Ovary (tissue), 9 donors: ENCODE results near the gene SCUBE3. TPM values are rescaled to one million over a fixed set of nuclear protein-coding genes. Genes with fewer than 3 reads are reported as not detected.

Experiments used
- DNase-seq, 5 donors: peaks; one replicate each; pipeline ENCODE4 v3.0.0-alpha.2; 2019 to 2020
- H3K27ac ChIP-seq, 2 donors: fragments of 200-600 bp; one replicate each; pipeline versions ENCODE4 v1.5.1 to v1.8.0; 2019 to 2022
- H3K27me3 ChIP-seq: fragments of 200-600 bp; one replicate; pipeline ENCODE4 v1.8.0; 2022
- H3K36me3 ChIP-seq: fragments of 200-600 bp; sonication (generic); one replicate; pipeline ENCODE4 v1.5.1; 2019
- H3K4me1 ChIP-seq: one replicate; pipeline ENCODE4 v1.8.1; 2013; ENCODE audit warnings: mild to moderate bottlenecking, moderate library complexity; ENCODE audit not compliant: insufficient read depth
- H3K4me3 ChIP-seq: fragments of 200-600 bp; sonication (generic); one replicate; pipeline ENCODE4 v1.5.1; 2017
- H3K9me3 ChIP-seq, 2 donors: fragments of 200-600 bp in 1 of 2; sonication (generic) in 1 of 2; one replicate each; pipeline versions ENCODE4 v1.5.1 to v1.8.1; 2013 to 2019; ENCODE audit warnings: mild to moderate bottlenecking in 1 of 2, moderate library complexity in 1 of 2
- EP300 ChIP-seq: sonication (generic); formaldehyde crosslinking; IDR thresholded peaks from one replicate; pipeline ENCODE4 v1.6.1; 2017; ENCODE audit warnings: antibody characterized with exemption
- POLR2A ChIP-seq: fragments of 450-650 bp; IDR thresholded peaks from one replicate; pipeline ENCODE4 v1.6.1; 2017; ENCODE audit warnings: antibody characterized with exemption, mild to moderate bottlenecking, moderate library complexity
- WGBS, 3 donors: extraction: QIAGEN DNeasy Blood & Tissue Kit in 1 of 3; methylation state at CpG; one replicate each; pipeline versions ENCODE4 v1.1.5 to v1.1.7; 2013 to 2017; 5-methylcytosine and 5-hydroxymethylcytosine counted together
- intact Hi-C, 4 donors: fragments of 100-400 bp; cut with DNase I; formaldehyde crosslinking; loops; one replicate each; pipeline versions ENCODE4 v1.11.0 to v1.15.1; 2022 to 2023
- polyA plus RNA-seq, 2 donors: library from polyadenylated mRNA; stranded (reverse); fragments of 200-250 nt in 1 of 2; fragments of 350-450 nt in 1 of 2; fragmentation: Illumina TruSeq in 1 of 2; extraction: RNeasy Lipid Tissue Mini Kit (QIAGEN cat#74804) in 1 of 2; gene quantifications; one replicate each; pipeline ENCODE4 v1.2.3, GENCODE V29; 2013 to 2014
- total RNA-seq, 7 donors: library from RNA; depleted of rRNA in 2 of 7; stranded (reverse); fragments of >200 nt in 2 of 7; fragmentation: NEBNext Ultra II Directional in 3 of 7; extraction: Animal tissue kit (Norgen Biotek cat#: 25700) in 3 of 7; gene quantifications; one replicate each; pipeline versions ENCODE4 v1.1.0 to v1.2.4, GENCODE V29; 2016 to 2023
- TF ChIP-seq, protein P1 (sequence below), 3 donors: fragments of 450-650 bp in 2 of 3; fragments of 200-600 bp in 1 of 3; IDR thresholded peaks; one replicate each; pipeline versions ENCODE4 v1.5.1 to v1.8.0; 2016 to 2022; ENCODE audit warnings: antibody characterized with exemption in 3 of 3, mild to moderate bottlenecking in 1 of 3
- donor health status: DM: no; HTN: no; CAD: no; lungs with moderate emphysema.
- donor health status: DM: no; HTN: no; CAD: no.
- donor health status: Bipolar disorder and iron deficiency.
- donor health status: DM: yes; HTN: yes; CAD: no.
- donor health status: DM: no; HTN: no; CAD: no.
- donor health status: DM: yes; HTN: yes; CAD: no.

Gene SCUBE3
- total and polyA plus RNA-seq, 9 donors, result 0.08 to 3.1 (median 0.18) TPM; not detected in 1

DNA sequence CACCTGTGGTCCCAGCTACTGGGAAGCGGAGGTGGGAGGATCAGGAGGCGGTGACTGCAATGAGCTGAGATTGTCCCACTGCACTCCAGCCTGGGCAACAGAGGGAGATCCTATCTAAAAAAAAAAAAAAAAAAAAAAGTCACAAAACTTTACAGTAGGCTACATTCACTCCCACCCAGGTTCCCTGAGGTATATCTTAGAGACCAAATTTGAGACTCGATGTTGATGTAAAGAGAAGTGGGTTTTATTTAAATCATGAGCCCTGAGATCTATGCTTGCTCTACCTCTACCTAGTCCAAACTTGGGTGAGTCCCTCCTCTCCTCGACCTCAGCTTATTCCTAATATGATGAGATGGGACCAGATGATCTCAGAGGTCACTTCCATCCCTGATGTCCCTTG is 75.1 kb downstream of the SCUBE3 start:
- no peaks in the 10 kb centered on the region for H3K9me3 ChIP-seq
- no peak overlapping the region for H3K27ac ChIP-seq
- no peak overlapping the region for H3K4me3 ChIP-seq
- peaks cover 2% of the 10 kb centered on the region for H3K36me3 ChIP-seq
- no peaks in the 10 kb centered on the region for H3K27me3 ChIP-seq
- WGBS, 3 donors, result 71 to 73% (median 73%) methylated on average over 4 of the region's 4 CpGs
- DNase-seq, result no peak
- TF ChIP-seq POLR2A, result no peak
- no peak for TF ChIP-seq EP300
- TF ChIP-seq, protein P1, sequence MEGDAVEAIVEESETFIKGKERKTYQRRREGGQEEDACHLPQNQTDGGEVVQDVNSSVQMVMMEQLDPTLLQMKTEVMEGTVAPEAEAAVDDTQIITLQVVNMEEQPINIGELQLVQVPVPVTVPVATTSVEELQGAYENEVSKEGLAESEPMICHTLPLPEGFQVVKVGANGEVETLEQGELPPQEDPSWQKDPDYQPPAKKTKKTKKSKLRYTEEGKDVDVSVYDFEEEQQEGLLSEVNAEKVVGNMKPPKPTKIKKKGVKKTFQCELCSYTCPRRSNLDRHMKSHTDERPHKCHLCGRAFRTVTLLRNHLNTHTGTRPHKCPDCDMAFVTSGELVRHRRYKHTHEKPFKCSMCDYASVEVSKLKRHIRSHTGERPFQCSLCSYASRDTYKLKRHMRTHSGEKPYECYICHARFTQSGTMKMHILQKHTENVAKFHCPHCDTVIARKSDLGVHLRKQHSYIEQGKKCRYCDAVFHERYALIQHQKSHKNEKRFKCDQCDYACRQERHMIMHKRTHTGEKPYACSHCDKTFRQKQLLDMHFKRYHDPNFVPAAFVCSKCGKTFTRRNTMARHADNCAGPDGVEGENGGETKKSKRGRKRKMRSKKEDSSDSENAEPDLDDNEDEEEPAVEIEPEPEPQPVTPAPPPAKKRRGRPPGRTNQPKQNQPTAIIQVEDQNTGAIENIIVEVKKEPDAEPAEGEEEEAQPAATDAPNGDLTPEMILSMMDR (IDR thresholded peaks at IDR 0.05), result no peak
- intact Hi-C loops, result no loop called here
- H3K4me1 ChIP-seq, result no peaks in the 10 kb centered on the region

DNA sequence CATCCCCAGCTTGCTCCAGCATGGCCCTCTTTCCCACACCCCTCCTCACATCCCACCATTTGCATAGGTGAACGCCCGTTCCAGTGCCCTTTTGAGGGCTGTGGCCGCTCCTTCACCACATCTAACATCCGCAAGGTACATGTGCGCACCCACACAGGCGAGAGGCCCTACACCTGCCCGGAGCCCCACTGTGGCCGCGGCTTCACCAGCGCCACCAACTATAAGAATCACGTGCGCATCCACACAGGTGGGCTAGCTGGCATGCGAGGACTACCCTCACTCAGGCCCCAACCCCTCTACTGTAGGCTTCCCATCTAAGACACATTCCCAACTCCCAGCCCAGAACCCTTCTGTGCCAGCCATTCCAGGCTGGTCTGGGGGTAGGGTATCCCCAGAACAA is 77.7 kb downstream of the SCUBE3 start:
- no peaks in the 10 kb centered on the region for H3K4me1 ChIP-seq
- H3K27me3 ChIP-seq, result no peaks in the 10 kb centered on the region
- WGBS, 3 donors, result 95 to 96% (median 95%) methylated on average over 13 of the region's 13 CpGs
- DNase-seq, result no peak
- H3K36me3 ChIP-seq, result no peaks in the 10 kb centered on the region
- H3K4me3 ChIP-seq, result no peak overlapping the region
- TF ChIP-seq EP300 (no peak), POLR2A (no peak)
- TF ChIP-seq, protein P1 (IDR thresholded peaks at IDR 0.05), result no peak
- no peak overlapping the region for H3K27ac ChIP-seq
- intact Hi-C loops, result no loop called here
- H3K9me3 ChIP-seq, result no peaks in the 10 kb centered on the region

DNA sequence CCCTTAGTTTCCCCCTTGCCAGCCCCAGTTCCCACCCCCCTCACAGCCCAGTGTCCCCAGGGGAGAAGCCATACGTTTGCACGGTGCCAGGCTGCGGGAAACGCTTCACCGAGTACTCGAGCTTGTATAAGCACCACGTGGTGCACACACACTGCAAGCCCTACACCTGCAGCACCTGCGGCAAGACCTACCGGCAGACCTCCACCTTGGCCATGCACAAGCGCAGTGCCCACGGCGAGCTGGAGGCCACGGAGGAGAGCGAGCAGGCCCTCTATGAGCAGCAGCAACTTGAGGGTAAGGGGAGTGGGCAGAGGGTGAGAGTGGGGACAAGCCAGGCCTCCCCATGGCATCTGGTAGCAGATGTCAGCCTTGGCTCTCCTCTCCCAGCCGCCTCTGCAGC is 78.7 kb downstream of the SCUBE3 start:
- H3K27ac ChIP-seq, result no peak overlapping the region
- WGBS, 3 donors, result 72 to 77% (median 75%) methylated on average over 15 of the region's 15 CpGs
- H3K4me3 ChIP-seq, result no peak overlapping the region
- no peaks in the 10 kb centered on the region for H3K36me3 ChIP-seq
- H3K4me1 ChIP-seq, result no peaks in the 10 kb centered on the region
- TF ChIP-seq, protein P1 (IDR thresholded peaks at IDR 0.05), result no peak
- TF ChIP-seq POLR2A, result no peak
- no peak for TF ChIP-seq EP300
- intact Hi-C loops, result no loop called here
- DNase-seq, result no peak
- H3K9me3 ChIP-seq, result no peaks in the 10 kb centered on the region
- no peaks in the 10 kb centered on the region for H3K27me3 ChIP-seq

DNA sequence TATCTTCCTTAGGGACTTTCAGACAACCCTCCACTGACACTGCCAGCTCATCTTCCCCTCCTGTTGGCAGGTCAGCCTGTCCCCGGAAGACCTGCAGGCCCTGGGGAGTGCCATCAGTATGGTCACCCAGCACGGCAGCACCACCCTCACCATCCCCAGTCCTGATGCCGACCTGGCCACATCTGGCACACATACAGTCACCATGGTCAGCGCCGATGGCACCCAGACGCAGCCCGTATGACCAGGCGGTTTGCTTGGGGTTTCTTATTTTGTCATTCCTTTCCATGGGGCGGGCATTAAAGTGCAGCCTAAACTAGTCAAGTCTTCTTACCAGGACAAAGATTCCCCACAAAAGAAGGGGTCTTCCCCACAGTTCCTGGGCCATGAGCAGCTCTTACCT is 79.9 kb downstream of the SCUBE3 start:
- TF ChIP-seq, protein P1 (IDR thresholded peaks at IDR 0.05), result no peak
- no peak for TF ChIP-seq EP300
- TF ChIP-seq POLR2A, result no peak
- peaks cover 4% of the 10 kb centered on the region for H3K4me1 ChIP-seq
- intact Hi-C loops, result loop anchor here in 1 of 4 donors (1.0 kb wide), 1 partner anchor 30 kb away; no protein-coding TSS in a partner anchor
- 87 to 93% (median 87%) methylated on average over 9 of the region's 9 CpGs for WGBS, 3 donors
- H3K36me3 ChIP-seq, result no peaks in the 10 kb centered on the region
- no peak overlapping the region for H3K4me3 ChIP-seq
- H3K27me3 ChIP-seq, result no peaks in the 10 kb centered on the region
- H3K27ac ChIP-seq, result no peak overlapping the region
- H3K9me3 ChIP-seq, result no peaks in the 10 kb centered on the region
- DNase-seq, result no peak
